ENCODE measurements around the gene DLGAP1. TPM values are rescaled to one million over a fixed set of nuclear protein-coding genes. Genes with fewer than 3 reads are reported as not detected.

DLGAP1 gene
- total RNA-seq, 1 donor from 2014 or later = 0.86 TPM

DNA sequence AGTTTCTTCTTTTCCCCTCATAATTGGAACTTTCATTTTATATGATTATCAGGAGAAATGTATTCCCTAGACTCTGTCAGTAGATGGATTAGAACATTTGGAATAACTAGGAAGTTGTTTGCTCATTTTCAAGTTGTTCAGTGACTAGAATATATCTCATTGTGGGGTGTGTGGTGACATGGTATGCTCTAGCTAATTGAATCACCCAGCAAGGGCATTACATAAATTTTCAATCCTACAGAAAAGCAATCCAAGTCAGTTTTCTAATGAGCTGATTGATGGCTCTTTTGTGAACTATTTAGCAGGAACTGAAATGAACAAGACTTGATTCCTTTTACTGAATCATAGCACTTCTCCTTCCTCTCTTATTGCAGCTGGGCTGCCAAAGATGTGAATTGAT, 543.7 kb downstream of the DLGAP1 start:
- intact Hi-C loops (cut with micrococcal nuclease) = no loop called here

DNA sequence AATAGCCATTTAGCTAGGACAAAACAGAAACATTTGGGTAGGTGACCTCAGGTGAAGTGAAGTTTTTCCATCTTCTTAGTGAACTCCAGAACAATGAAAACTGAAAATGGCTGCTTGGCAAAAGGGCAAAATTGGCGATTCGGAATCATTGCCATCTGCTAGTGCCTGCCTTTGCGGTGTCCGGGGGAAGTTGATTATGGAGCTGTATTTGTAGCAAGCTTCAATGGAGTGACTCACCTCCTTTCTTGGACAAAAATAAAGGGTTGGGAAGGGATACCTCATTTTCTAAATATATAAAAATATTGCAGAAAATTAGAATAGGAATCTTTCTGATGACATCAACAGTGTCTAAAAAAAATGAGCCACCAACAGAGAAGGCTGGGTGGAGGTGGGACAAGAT, 544.6 kb downstream of the DLGAP1 start:
- intact Hi-C loops (cut with micrococcal nuclease) = no loop called here

DNA sequence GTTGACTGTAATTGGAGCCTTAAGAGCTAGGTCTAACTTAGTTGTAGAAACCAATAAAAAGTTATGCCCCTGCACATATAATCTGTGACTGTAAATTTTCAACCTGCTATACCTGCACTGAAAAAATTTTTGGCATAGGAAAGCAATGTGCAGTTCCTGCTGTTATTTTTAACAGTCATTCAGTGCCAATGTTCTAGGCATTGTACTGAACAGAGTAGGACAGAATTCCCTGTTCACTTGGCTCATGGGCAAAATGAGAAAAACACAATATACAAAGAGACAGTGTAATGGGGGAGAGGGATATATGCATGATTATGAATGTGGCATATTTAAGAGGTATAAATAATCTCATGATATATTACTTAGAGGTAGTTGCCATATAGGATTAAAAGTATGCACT, 547.2 kb downstream of the DLGAP1 start:
- intact Hi-C loops (cut with micrococcal nuclease) = no loop called here

DNA sequence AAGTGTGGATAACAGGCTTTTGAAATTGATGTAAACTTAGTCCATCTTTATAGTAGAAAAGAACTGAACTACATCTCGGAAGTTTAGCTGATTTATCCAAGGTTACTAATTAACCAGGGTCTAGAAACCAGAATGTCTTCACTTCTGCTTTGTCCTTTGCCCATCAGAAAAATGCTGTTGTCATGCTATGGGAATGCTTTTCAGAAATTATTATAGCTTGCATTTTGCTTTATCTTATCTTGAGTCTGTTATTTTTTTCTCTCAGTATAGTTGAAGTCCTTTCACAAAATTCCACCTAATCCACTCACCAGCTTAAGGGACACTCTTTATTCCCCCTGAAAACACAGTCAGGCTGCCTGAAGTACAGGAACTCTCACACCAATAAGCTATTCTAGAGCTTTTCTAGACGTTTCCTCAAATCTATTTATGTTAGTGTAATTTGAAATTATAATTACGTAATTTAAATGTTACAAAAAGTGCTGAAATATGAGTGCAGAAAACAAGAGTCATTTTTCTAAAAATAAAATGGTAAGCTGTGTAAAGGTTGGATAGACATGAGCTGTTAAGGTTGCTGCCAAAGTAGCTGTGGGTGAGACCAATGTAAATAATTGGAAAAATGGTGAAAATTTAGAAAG, 548.9 kb downstream of the DLGAP1 start:
- intact Hi-C loops (cut with micrococcal nuclease) = no loop called here

DNA sequence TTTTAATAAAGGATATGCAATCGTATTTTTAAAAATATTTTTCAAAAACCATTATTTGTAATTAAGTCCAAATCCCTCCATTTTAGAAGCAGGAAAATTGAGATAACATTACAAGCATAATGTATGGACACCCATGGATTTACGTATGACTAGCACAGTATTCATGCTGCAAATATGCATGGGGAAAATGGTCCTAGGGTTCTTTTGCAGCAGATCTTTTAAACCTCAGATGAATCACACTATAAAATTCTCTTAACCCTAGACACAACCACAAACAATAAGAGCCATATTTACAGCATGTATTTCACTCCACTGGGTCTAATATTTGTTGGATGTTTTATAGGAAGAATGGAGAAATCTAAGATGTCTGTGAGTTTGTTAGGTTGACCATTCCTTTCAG, 551.8 kb downstream of the DLGAP1 start:
- intact Hi-C loops (cut with micrococcal nuclease) = no loop called here

DNA sequence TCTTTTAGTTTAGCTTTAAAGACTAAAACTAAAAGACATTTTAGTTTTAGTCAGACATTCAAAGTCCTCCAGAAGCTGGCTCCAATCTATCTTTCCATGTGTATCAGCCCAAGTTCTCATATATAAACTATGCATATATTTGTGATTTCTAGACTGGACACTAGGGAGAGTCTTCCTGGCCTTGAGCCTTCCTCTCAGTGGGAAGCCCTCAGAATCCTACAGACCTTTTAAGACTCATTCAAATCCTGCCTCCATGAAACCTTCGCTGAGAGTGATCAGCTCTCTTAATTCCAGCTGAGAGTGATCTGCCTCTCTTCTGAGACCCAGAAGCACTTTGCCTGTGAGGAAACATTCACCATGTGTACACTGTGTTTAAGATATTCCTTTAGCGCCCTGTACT, 552.4 kb downstream of the DLGAP1 start:
- intact Hi-C loops (cut with micrococcal nuclease) = no loop called here

DNA sequence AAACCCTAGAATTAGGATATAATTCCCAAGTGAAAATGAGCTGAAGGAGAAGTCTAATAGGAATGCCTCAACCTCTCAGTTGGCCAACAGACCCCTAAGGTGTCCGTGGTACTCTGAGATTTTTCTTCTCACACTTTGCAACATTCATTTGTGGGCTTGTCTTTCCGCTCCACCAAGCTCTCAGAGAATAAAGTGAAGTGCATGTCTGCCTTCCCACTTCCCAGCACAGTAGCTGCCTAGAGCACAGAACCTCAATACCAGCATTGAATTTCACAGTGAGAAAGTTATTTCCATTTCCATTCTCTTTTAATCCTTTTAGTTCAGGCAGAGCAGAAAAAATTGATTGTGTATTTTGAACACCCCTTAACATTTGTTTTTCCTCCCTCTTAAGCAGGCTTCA, 553.3 kb downstream of the DLGAP1 start:
- intact Hi-C loops (cut with micrococcal nuclease) = no loop called here

DNA sequence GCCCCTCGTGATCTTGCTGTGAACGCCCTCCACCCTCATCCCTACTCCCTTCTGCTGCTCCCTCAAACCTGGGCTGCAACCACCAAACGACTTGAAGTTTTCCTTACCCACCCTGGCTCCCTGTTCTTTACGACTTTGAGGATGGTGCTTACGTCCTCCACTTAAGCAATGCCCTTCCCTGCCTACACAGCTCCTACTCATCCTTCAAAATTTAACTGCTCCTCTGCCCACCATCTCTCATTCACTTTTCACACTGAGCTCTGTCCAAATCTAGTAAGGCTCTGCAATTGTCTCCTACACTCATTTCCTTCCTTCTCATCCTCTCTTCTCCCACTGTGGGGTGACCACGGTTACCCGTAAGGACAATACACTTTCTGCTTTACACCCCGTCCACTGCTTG, 554.1 kb downstream of the DLGAP1 start:
- intact Hi-C loops (cut with micrococcal nuclease) = no loop called here

DNA sequence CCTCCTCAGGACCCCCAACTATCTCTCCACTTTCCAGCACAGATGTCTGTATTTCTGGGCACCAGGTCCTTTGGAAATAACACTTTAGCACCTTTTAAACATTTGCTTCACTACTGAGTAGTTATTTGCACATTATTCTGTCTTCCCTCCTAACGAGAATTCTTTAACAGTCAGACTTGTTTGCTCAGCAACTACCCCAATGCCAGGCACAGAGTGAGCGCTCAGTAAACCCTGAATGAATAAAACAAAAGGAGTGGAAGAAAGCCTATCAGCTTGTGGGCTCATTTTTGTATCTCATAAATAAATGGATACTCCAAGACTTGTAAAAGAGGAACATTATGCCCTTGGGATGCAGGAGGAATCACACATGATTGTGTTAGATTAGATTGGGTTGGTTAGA, 554.8 kb downstream of the DLGAP1 start:
- intact Hi-C loops (cut with micrococcal nuclease) = no loop called here

DNA sequence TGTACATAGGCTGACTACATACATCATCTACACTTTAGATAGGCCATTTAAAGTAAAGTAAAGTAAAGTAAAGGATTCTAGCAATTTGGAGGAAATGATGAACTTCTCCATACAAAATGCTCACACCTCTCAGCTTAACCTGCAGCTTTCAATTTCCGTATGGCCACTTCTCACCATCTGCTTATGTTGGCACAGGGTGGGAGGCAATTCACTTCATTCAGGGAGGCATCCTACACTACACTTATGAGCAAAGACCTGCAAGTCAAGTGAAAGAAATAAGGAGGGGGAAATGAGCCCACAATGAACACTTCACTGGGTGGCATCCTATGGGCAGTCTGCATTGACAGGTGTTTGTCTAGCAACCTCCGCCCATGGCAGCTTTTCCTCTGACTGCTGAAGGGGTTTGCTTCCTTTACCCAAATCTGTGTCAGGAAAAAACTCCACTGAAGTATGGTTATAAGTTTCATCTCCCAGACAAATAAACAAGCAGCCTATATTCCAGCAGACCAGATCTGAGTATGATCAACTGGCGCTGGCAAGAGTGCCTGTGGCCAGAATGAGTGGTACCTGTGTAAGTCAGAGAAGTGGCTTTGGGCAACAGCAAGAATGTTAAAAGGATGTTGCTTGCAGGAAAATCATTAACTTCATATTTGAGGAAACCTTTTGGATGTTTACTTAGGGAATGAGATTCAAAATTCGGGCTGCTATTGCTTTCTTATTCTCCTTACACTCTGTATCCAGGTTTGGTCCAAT, 556.1 kb downstream of the DLGAP1 start:
- intact Hi-C loops (cut with micrococcal nuclease) = no loop called here

DNA sequence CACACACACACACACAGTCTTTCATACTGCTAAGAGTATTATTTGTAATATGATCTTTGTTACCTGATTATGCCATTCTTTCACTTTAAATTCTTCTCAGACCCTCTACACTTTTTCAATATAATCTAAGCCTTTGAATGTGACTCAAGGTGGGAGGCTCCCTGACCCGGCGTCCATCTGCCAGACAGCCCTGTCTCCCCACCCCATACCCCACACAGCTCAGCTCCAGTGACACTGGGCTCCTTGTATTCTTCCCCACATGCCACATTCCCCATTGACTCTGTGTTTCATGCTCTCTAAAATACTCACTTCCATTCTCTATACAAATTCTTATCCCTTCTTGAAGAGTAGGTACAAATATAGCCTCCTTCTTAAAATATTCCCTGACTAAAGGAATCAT, 563.0 kb downstream of the DLGAP1 start:
- intact Hi-C loops (cut with micrococcal nuclease) = no loop called here

DNA sequence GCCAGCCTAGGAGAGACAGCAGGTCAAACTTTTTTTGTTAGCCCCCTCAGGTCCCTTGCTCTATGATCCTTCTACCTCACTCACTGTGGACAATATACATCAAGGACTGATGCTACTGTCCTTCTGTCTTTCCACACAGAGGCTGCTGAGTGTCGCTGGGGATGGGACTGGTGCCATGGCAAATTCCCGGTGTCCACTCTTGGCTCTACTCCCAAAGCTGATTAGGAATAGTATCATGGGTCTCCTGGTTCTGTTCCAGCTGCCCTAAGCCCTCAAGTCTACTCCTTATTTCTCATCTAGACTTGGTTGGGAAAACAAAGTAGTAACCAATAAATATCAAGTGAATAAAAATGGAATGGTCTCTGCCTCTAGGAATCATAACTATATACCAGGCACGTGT, 563.9 kb downstream of the DLGAP1 start:
- intact Hi-C loops (cut with micrococcal nuclease) = no loop called here

DNA sequence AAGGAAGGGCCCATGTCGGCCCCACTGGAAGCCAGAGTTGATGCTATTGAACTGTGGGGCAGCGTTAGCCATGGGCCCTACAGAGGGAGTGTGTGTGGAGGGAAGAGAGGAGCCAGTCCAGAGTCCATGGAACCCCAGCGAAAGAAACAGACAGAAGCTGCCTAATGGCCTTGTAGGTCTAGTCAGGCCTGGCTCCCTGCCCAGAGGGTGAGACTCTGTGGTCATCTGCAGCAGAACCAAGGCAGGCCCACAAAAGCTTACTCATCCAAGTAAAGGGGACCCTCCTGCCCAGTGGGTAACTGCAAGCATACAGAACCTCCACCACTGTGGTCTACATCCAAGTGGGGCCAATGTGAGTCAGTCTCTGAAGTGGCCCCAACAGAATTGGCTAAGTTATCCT, 565.3 kb downstream of the DLGAP1 start:
- intact Hi-C loops (cut with micrococcal nuclease) = no loop called here

DNA sequence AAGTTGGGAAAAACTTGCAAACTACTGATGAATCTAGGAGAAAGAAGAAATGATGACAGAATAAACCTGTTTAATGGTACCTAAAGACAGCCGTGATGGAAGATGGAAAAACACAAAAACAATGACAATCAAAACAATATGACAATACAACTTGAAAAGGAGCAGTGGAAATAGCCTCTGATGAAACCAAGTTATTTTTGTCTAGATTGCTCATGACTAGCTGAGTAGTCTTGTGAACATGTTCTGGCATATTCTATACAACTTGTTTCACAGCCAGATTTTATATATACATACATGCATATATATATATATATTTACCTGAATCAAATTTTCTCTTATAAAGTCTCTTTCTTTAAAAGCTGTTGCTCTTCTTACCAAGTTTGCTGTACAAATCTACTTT, 566.0 kb downstream of the DLGAP1 start:
- intact Hi-C loops (cut with micrococcal nuclease) = no loop called here

DNA sequence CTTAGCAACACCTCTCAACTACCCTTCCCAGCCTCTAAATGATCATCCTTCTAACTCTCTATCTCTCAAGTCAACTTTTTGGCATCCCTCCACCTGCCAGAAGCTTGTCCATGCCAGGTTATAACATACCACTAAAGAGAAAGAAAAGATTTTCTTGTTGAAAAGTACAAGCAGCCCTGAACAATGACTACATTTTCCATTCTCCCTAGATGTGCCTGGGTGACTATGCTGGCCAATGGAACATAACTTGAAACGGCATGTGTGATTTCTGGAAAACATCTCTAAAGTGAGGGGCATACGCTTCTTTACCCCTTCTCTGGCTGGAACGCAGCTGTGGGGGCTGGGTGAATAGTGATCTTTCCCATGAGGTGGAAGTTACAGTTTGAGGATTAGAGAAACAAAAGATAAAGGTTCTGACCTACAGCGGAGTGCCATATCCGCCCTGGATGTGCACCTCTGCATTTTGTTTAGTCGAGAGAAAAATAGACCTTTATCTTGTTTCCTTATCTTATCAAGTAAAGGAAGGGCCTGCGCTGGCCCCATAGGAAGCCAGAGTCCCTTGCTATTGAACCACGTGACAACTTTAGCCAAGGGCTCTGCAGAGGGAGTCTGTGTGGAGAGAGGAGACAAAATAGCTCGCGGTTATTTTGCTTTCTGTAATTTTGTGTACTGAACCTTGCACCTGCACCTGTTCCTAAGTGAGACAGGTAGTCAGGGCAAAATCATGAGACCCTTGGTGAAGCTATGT, 568.4 kb downstream of the DLGAP1 start:
- intact Hi-C loops (cut with micrococcal nuclease) = no loop called here

DNA sequence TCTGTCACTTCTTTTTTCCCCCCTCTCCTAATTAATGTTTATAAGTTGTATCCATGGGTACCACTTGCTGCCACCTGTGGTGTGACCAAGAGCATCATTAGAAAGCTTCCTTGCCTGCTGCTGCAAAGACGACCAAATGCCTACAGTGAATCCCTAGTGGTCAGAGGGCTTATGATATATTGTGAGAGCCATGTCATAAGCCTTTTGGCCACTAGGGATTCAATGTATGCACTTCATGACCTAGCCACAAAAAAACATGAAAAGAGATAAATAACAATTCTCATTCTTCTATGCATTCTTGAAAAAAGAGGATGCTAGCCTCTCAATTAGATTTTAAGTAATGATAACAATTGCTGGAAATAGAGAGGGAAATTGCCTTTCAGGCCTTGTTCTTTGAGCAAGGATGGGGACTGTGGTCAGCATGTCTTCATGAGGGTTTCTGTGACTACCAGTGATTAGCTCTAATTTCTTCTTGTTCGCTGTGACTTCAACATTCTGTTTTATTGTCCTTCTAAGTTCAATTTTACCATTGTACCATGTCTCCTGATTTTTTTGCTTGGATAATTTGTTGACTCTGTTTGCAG, 569.8 kb downstream of the DLGAP1 start:
- intact Hi-C loops (cut with micrococcal nuclease) = no loop called here

DNA sequence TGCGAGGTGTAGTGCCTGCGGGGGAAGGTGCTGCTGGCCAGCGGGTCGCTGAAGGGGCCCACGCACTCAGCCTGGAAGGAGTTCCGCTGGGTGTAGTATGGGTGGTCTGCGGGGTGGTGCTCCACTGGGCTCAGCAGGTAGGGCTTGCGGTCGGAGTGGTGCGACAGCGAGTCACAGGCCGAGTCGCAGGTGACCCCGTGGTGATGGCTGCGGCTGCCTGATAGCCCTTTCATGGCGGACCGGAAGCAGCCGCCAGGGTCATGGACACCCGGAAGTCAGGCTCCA, 575.3 kb downstream of the DLGAP1 start:
- intact Hi-C loops (cut with micrococcal nuclease) = no loop called here

DNA sequence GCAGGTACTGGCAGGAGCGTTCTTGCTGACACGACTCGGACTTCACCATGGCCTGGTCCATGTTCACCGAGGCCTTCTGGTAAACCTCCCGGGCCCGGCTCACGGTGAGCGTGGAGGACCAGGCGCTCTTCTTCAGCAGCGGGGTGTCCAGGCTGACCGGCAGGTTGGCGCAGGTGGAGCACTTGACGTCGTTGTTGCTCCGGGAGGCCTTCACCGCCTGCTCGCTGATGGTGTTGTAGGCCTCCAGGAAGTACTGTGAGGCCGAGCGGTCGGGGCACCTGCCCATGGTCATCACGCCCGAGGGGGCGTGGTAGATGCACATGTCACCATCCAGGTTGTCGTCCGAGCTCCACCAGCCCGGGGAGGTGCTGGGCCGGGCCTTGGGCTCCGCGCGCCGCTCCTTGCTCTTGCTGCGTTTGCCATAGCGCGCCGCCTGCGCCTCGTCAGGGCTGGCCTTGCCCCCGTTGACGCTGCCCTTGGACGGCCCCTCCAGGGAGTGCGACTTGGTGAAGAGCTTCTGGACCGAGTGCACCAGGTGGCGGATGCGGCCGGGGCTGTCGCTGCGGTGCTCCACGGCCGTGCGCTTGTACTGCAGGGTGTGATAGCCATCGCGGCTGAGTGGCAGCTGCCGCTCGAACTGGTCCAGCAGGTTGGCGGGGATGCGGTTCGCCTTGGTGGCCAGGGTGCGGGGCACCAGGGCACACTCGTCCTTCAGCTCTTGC, 575.8 kb downstream of the DLGAP1 start:
- intact Hi-C loops (cut with micrococcal nuclease) = no loop called here

DNA sequence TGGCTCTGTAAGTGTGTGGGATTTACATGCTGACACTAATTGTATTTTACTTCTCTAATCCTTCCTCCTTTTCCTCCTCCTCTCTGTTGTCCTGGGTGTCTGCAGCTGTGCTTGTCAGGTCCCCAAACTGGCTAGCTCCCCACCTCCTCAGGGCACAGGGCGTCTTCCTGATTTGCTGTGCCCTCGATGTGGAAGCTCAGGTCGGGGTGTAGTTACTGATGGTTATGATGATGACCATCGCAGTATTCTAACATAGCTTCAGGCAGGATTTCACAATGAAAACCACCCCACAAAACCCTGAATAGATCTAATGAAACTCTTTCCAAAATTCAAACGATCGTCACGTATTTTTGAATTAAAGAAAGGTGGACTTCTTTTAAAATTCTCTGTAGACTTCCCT, 576.7 kb downstream of the DLGAP1 start:
- intact Hi-C loops (cut with micrococcal nuclease) = no loop called here

DNA sequence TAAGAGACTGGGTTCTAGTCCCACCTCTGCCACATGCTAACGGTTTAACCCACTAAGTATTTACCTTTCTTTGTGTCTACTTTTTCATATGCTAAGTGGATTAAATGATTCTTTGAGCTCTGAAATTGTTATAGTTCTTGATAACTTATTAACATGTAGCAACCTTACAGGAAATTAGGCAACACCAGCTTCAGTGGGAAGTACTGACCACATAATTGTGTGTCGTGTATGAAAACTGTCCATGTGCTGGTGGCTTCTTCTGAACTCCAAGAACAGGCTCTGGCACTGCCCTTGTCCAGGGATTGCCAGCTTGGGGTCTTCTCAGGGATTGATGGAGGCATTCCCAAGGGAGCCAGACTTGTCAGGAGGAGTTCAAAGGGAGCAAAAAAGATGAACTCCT, 577.4 kb downstream of the DLGAP1 start:
- intact Hi-C loops (cut with micrococcal nuclease) = no loop called here

DNA sequence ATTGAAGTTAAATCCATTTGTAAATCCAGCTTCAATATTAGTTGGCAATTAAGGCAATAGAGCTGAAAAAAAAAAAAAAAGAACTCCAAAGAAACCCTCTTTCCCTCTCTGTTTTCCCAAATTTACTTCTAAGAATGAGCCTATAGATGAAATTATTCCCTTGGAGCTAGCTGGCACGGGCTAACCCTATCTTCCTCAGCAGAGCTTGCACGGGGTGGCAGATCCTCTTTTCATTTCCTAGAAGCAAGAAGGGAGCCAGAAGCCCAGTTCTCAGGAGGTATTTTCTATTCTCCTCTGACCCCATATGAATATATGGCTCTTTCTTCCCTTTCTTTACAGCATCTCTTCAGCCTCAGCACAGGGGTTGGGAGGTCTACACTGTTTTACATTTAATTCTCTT, 579.1 kb downstream of the DLGAP1 start:
- intact Hi-C loops (cut with micrococcal nuclease) = no loop called here

DNA sequence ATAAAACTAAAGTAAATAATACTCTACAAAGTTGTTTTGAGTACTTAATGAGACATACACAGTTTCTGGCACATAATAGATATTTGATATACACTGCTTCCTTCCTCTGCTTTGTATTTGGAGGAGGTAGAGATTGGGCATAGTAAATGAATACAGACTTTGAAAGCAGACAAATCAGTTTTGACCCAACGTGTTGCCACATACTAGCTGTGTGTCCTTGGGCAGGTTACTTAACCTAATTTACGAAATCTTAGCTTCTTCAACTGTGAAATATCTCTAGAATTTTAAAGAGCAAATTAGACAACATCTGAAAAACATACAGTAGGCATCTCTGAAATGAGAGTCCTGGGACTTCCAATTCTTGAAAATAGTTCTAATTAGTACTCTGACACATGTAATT, 579.7 kb downstream of the DLGAP1 start:
- intact Hi-C loops (cut with micrococcal nuclease) = no loop called here
